CD4-positive, alpha-beta T cell treated with Interleukin-10 for 1 hour (primary cell): Measurements from ENCODE around the gene IL34.

Experiments
- DNase-seq: peaks from one replicate; pipeline ENCODE4 v3.0.0-alpha.2; 2020

The IL34 gene

GRCh38 chr16:70703835-70704381 is 57.5 kb downstream of the IL34 start:
- DNase-seq = no peak

GRCh38 chr16:70704586-70704985 is 58.2 kb downstream of the IL34 start:
- DNase-seq = no peak

- no peak for DNase-seq
Observed at GRCh38 chr16:70705056-70705455, 58.7 kb downstream of the IL34 start.

- DNase-seq = no peak
Observed at GRCh38 chr16:70706948-70707465, 60.6 kb downstream of the IL34 start.

- DNase-seq = no peak
Observed at GRCh38 chr16:70708366-70709246, 62.2 kb downstream of the IL34 start.

- no peak for DNase-seq
Observed at GRCh38 chr16:70709457-70709856, 63.1 kb downstream of the IL34 start.

- no peak for DNase-seq
Observed at GRCh38 chr16:70709942-70710341, 63.6 kb downstream of the IL34 start.
